TTC549 (cell line): ENCODE results near the gene LSMEM2.
A peak's percentile ranks its signal among the peaks of the same experiment; 100 is the strongest.
"Not testable (repeated sequence)": the region's sequence is repeated elsewhere in the genome, so short reads cannot be mapped to it uniquely, and the experiment has no call there.

Source experiments
- FAIRE-seq: peaks from 2 replicates; lab custom pipeline; 2012; peaks lifted over from hg19 to GRCh38; lab: Jason Lieb, UNC

Gene LSMEM2

GRCh38 chr3:50298836-50299637 is 20.1 kb downstream of the LSMEM2 start, which contains the start of the genes HYAL3 and NAA80:
Gene HYAL3 (minus strand): TSS chr3:50299405. CDS start chr3:50295602, 3,803 bp downstream.
Gene NAA80 (minus strand): TSS chr3:50299405. CDS start chr3:50297463, 1,942 bp downstream.
- peak; percentile 93 for FAIRE-seq

- no peak for FAIRE-seq
Observed at GRCh38 chr3:50299638-50299928, 20.7 kb downstream of the LSMEM2 start.

GRCh38 chr3:50299929-50300680 is 21.2 kb downstream of the LSMEM2 start:
- FAIRE-seq: no peak

- FAIRE-seq: no peak
Observed at GRCh38 chr3:50300681-50301254, 21.9 kb downstream of the LSMEM2 start.

- no peak for FAIRE-seq
Observed at GRCh38 chr3:50302095-50303012, 23.5 kb downstream of the LSMEM2 start.

- FAIRE-seq: no peak
Observed at GRCh38 chr3:50303013-50303815, 24.3 kb downstream of the LSMEM2 start, which contains the start of gene HYAL1. Gene HYAL1 (minus strand): TSS chr3:50303574. CDS start chr3:50302956, 618 bp downstream.

- no peak for FAIRE-seq
Observed at GRCh38 chr3:50304601-50305000, 25.7 kb downstream of the LSMEM2 start.

GRCh38 chr3:50312041-50312440 is 33.2 kb downstream of the LSMEM2 start:
- not testable (repeated sequence) for FAIRE-seq

GRCh38 chr3:50314342-50314741 is 35.5 kb downstream of the LSMEM2 start:
- no peak for FAIRE-seq

- FAIRE-seq: no peak
Observed at GRCh38 chr3:50314816-50315215, 35.9 kb downstream of the LSMEM2 start.

- FAIRE-seq: no peak
Observed at GRCh38 chr3:50316657-50317242, 37.9 kb downstream of the LSMEM2 start.

GRCh38 chr3:50317300-50317699 is 38.4 kb downstream of the LSMEM2 start:
- FAIRE-seq: no peak

GRCh38 chr3:50318163-50318562 is 39.3 kb downstream of the LSMEM2 start:
- FAIRE-seq: no peak

- FAIRE-seq: no peak
Observed at GRCh38 chr3:50318615-50319014, 39.7 kb downstream of the LSMEM2 start.

GRCh38 chr3:50319181-50319893 is 40.5 kb downstream of the LSMEM2 start:
- no peak for FAIRE-seq

GRCh38 chr3:50319894-50320625 is 41.2 kb downstream of the LSMEM2 start:
- FAIRE-seq: no peak

- no peak for FAIRE-seq
Observed at GRCh38 chr3:50320853-50321335, 42.0 kb downstream of the LSMEM2 start.

- FAIRE-seq: no peak
Observed at GRCh38 chr3:50321336-50322114, 42.6 kb downstream of the LSMEM2 start.

- no peak for FAIRE-seq
Observed at GRCh38 chr3:50322115-50322385, 43.2 kb downstream of the LSMEM2 start.
